SH-SY5Y (cell line): ENCODE measurements around the gene PLA2G4F.

Experiments used
- GATA2 ChIP-seq: IDR thresholded peaks from 2 replicates; pipeline ENCODE4 v1.6.1; 2011; ENCODE audit warnings: mild to moderate bottlenecking, low read depth, low read length
- GATA3 ChIP-seq: IDR thresholded peaks from 2 replicates; pipeline ENCODE4 v1.6.1; 2011; ENCODE audit warnings: low read depth, mild to moderate bottlenecking, low read length, moderate library complexity

The PLA2G4F gene

GRCh38 chr15:42120285-42120684, 36.2 kb downstream of the PLA2G4F start:
- TF ChIP-seq GATA2 (no peak), GATA3 (no peak)

GRCh38 chr15:42119446-42119760, 37.0 kb downstream of the PLA2G4F start:
- no peak for TF ChIP-seq GATA2
- no peak for TF ChIP-seq GATA3

- no peak for TF ChIP-seq GATA3
- TF ChIP-seq GATA2 = no peak
Observed at GRCh38 chr15:42118650-42119445, 37.6 kb downstream of the PLA2G4F start.

GRCh38 chr15:42111924-42112323, 44.5 kb downstream of the PLA2G4F start:
- TF ChIP-seq GATA3 (no peak), GATA2 (no peak)

- TF ChIP-seq GATA3 (no peak), GATA2 (no peak)
Observed at GRCh38 chr15:42110367-42110766, 46.1 kb downstream of the PLA2G4F start.

- no peak for TF ChIP-seq GATA3
- TF ChIP-seq GATA2 = no peak
Observed at GRCh38 chr15:42108806-42109205, 47.6 kb downstream of the PLA2G4F start.

- TF ChIP-seq GATA3 (no peak), GATA2 (no peak)
Observed at GRCh38 chr15:42108189-42108588, 48.2 kb downstream of the PLA2G4F start.

- TF ChIP-seq GATA3 = no peak
- no peak for TF ChIP-seq GATA2
Observed at GRCh38 chr15:42107473-42107872, 49.0 kb downstream of the PLA2G4F start.

- TF ChIP-seq GATA2 (no peak), GATA3 (no peak)
Observed at GRCh38 chr15:42106288-42106687, 50.1 kb downstream of the PLA2G4F start.

GRCh38 chr15:42104095-42104891, 52.1 kb downstream of the PLA2G4F start:
- TF ChIP-seq GATA3 = no peak
- TF ChIP-seq GATA2 = no peak

GRCh38 chr15:42102646-42103235, 53.7 kb downstream of the PLA2G4F start:
- no peak for TF ChIP-seq GATA2
- TF ChIP-seq GATA3 = no peak

GRCh38 chr15:42101861-42102260, 54.6 kb downstream of the PLA2G4F start:
- TF ChIP-seq GATA2 = no peak
- no peak for TF ChIP-seq GATA3

- TF ChIP-seq GATA2 (no peak), GATA3 (no peak)
Observed at GRCh38 chr15:42100021-42100800, 56.2 kb downstream of the PLA2G4F start.

- TF ChIP-seq GATA2 (no peak), GATA3 (no peak)
Observed at GRCh38 chr15:42097018-42097417, 59.4 kb downstream of the PLA2G4F start.

- TF ChIP-seq GATA2 (no peak), GATA3 (no peak)
Observed at GRCh38 chr15:42094512-42094963, 61.9 kb downstream of the PLA2G4F start, which contains the start of gene PLA2G4D. Gene PLA2G4D (minus strand): TSS chr15:42094562. CDS start chr15:42094459, 103 bp downstream.
